GM18499 (cell line): ENCODE results near the gene LMX1B.

ENCODE experiments used
- ATAC-seq: cut with Tn5 transposase; IDR thresholded peaks from one replicate; pipeline ENCODE4 v1.9.1; 2021; ENCODE audit warnings: moderate number of reproducible peaks; ENCODE audit not compliant: insufficient read depth, unreplicated experiment

LMX1B gene

GRCh38 chr9:126674365-126675146 is 60.8 kb downstream of the LMX1B start:
- ATAC-seq: no peak

- no peak for ATAC-seq
These were observed 61.4 kb downstream of the LMX1B start for GRCh38 chr9:126675147-126675467.

- no peak for ATAC-seq
These were observed 62.5 kb downstream of the LMX1B start for GRCh38 chr9:126676102-126676684.

- no peak for ATAC-seq
These were observed 63.0 kb downstream of the LMX1B start for GRCh38 chr9:126676685-126677143.

- ATAC-seq: no peak
These were observed 63.7 kb downstream of the LMX1B start for GRCh38 chr9:126677188-126678084.

- ATAC-seq: no peak
These were observed 65.3 kb downstream of the LMX1B start for GRCh38 chr9:126678989-126679388.

GRCh38 chr9:126681336-126681735 is 67.6 kb downstream of the LMX1B start:
- ATAC-seq: no peak

- no peak for ATAC-seq
These were observed 68.5 kb downstream of the LMX1B start for GRCh38 chr9:126682113-126682810.

- no peak for ATAC-seq
These were observed 69.4 kb downstream of the LMX1B start for GRCh38 chr9:126682928-126683697.

- no peak for ATAC-seq
These were observed 69.9 kb downstream of the LMX1B start for GRCh38 chr9:126683698-126684044.

GRCh38 chr9:126684345-126684744 is 70.6 kb downstream of the LMX1B start:
- ATAC-seq: no peak

GRCh38 chr9:126684965-126685465 is 71.3 kb downstream of the LMX1B start:
- ATAC-seq: no peak

- ATAC-seq: no peak
These were observed 74.3 kb downstream of the LMX1B start for GRCh38 chr9:126687930-126688461.

GRCh38 chr9:126688617-126689016 is 74.9 kb downstream of the LMX1B start:
- no peak for ATAC-seq

GRCh38 chr9:126689027-126689825 is 75.5 kb downstream of the LMX1B start:
- no peak for ATAC-seq

- no peak for ATAC-seq
These were observed 76.8 kb downstream of the LMX1B start for GRCh38 chr9:126690431-126691051.

GRCh38 chr9:126692041-126692758 is 78.5 kb downstream of the LMX1B start:
- no peak for ATAC-seq
